ENCODE measurements around the gene POC1B.

POC1B gene

GRCh38 chr12:89384050-89384758 lies 141.6 kb downstream of the POC1B start:
- peak; percentile 11 to 54 for DNase-seq

GRCh38 chr12:89383235-89384049 lies 142.4 kb downstream of the POC1B start:
- no peak for DNase-seq

GRCh38 chr12:89382328-89382727 lies 143.5 kb downstream of the POC1B start:
- no peak for DNase-seq

GRCh38 chr12:89379839-89380467 lies 145.9 kb downstream of the POC1B start:
- DNase-seq = no peak

- DNase-seq = no peak
Measured at GRCh38 chr12:89379148-89379838, 146.6 kb downstream of the POC1B start.

- no peak for DNase-seq
Measured at GRCh38 chr12:89376844-89377243, 149.0 kb downstream of the POC1B start.

GRCh38 chr12:89376202-89376529 lies 149.7 kb downstream of the POC1B start:
- no peak for DNase-seq

GRCh38 chr12:89373763-89374572 lies 151.9 kb downstream of the POC1B start:
- DNase-seq = no peak

GRCh38 chr12:89372584-89373370 lies 153.1 kb downstream of the POC1B start:
- DNase-seq = no peak

- no peak for DNase-seq
Measured at GRCh38 chr12:89370850-89371249, 155.0 kb downstream of the POC1B start.

- DNase-seq = no peak
Measured at GRCh38 chr12:89370421-89370831, 155.4 kb downstream of the POC1B start.

All from hippocampal formation (tissue), 2 donors.